Sigmoid colon (tissue), 4 donors: ENCODE results near the gene SSU72.

Source experiments
- CTCF ChIP-seq, 4 experiments: fragments of 450-650 bp in 3 of 4; fragments of 200-600 bp in 1 of 4; IDR thresholded peaks; one replicate each; pipeline ENCODE4 v1.5.1; 2016 to 2019; ENCODE audit warnings: antibody characterized with exemption in 4 of 4, mild to moderate bottlenecking in 3 of 4, moderate library complexity in 2 of 4
- EP300 ChIP-seq, 4 donors: sonication (generic); formaldehyde crosslinking; IDR thresholded peaks; one replicate each; pipeline ENCODE4 v1.6.1; 2017; ENCODE audit warnings: antibody characterized with exemption in 4 of 4
- POLR2A ChIP-seq, 2 donors: fragments of 450-650 bp; IDR thresholded peaks; one replicate each; pipeline ENCODE4 v1.6.1; 2016; ENCODE audit warnings: antibody characterized with exemption in 2 of 2, mild to moderate bottlenecking in 2 of 2, moderate library complexity in 2 of 2

- no peak for TF ChIP-seq CTCF (IDR thresholded peaks at IDR 0.05)
- no peak for TF ChIP-seq EP300 (IDR thresholded peaks at IDR 0.05)
- no peak for TF ChIP-seq POLR2A (IDR thresholded peaks at IDR 0.05)
Measured at GRCh38 chr1:1541956-1542765, 32.5 kb downstream of the SSU72 start.
